ENCODE results near the gene ARHGEF37.

GRCh38 chr5:149640350-149640999 lies 59.2 kb downstream of the ARHGEF37 start:
- TF ChIP-seq CTCF (IDR thresholded peaks at IDR 0.05; ENCODE audit: borderline replicate concordance, extremely low read depth, low read length, poor library complexity, severe bottlenecking) (no peak), EZH2 (IDR thresholded peaks at IDR 0.05; ENCODE audit: borderline replicate concordance, low read depth, low read length, severe bottlenecking) (no peak)

Measured in DND-41 (cell line).